HG03039 (cell line): ENCODE data around the gene PRSS27.
A peak's percentile ranks its signal among the peaks of the same experiment; 100 is the strongest.
"Not testable (repeated sequence)": the region's sequence is repeated elsewhere in the genome, so short reads cannot be mapped to it uniquely, and the experiment has no call there.

Source experiments
- ATAC-seq: cut with Tn5 transposase; IDR thresholded peaks from one replicate; pipeline ENCODE4 v1.9.1; 2021; ENCODE audit warnings: mild to moderate bottlenecking, moderate library complexity; ENCODE audit not compliant: unreplicated experiment

The PRSS27 gene

GRCh38 chr16:2698103-2698870 lies 21.7 kb downstream of the PRSS27 start:
- no peak for ATAC-seq

- ATAC-seq = no peak
These were observed 22.5 kb downstream of the PRSS27 start for GRCh38 chr16:2697401-2697948.

GRCh38 chr16:2696601-2697250 lies 23.3 kb downstream of the PRSS27 start:
- ATAC-seq = not testable (repeated sequence)

- ATAC-seq = no peak
These were observed 26.9 kb downstream of the PRSS27 start for GRCh38 chr16:2692948-2693651.

- no peak for ATAC-seq
These were observed 27.6 kb downstream of the PRSS27 start for GRCh38 chr16:2692251-2692947.

GRCh38 chr16:2691491-2692248 lies 28.4 kb downstream of the PRSS27 start:
- ATAC-seq = no peak

- no peak for ATAC-seq
These were observed 29.2 kb downstream of the PRSS27 start for GRCh38 chr16:2690852-2691251.

- no peak for ATAC-seq
These were observed 29.8 kb downstream of the PRSS27 start for GRCh38 chr16:2689968-2690801.

- not testable (repeated sequence) for ATAC-seq
These were observed 30.6 kb downstream of the PRSS27 start for GRCh38 chr16:2689422-2689821.

- ATAC-seq = no peak
These were observed 32.3 kb downstream of the PRSS27 start for GRCh38 chr16:2687531-2688308.

GRCh38 chr16:2686912-2687507 lies 33.0 kb downstream of the PRSS27 start:
- no peak for ATAC-seq

GRCh38 chr16:2686075-2686474 lies 33.9 kb downstream of the PRSS27 start:
- ATAC-seq = not testable (repeated sequence)

GRCh38 chr16:2683041-2683440 lies 37.0 kb downstream of the PRSS27 start:
- not testable (repeated sequence) for ATAC-seq

- peak; percentile 53 for ATAC-seq
These were observed 37.6 kb downstream of the PRSS27 start, which contains the start of gene KCTD5 for GRCh38 chr16:2682209-2683021. Gene KCTD5 (plus strand): TSS chr16:2682523. CDS start chr16:2682549, 26 bp downstream.

GRCh38 chr16:2680360-2680759 lies 39.7 kb downstream of the PRSS27 start:
- not testable (repeated sequence) for ATAC-seq

GRCh38 chr16:2679902-2680301 lies 40.1 kb downstream of the PRSS27 start:
- ATAC-seq = not testable (repeated sequence)
